Stimulated activated CD8-positive, alpha-beta memory T cell treated with anti-CD3 and anti-CD28 coated beads, Interleukin-15, amount 100 ng/mL, for 48 hours (primary cell): ENCODE data around the gene CHN1.

Experiments used
- DNase-seq, 2 donors: peaks; one replicate each; pipeline ENCODE4 v3.0.0-alpha.2; 2020; ENCODE audit warnings: low read depth in 2 of 2

CHN1 gene

GRCh38 chr2:175004980-175005732 lies at the start of gene CHN1:
Gene CHN1, minus strand, starts transcription at chr2:175005381. Its CDS starts 469 bp downstream, at chr2:175004912.
- peak; percentile 50 to 51 for DNase-seq

GRCh38 chr2:175054340-175054739 lies 49.2 kb upstream of the CHN1 start:
- DNase-seq, result no peak

- DNase-seq, result no peak
Observed at GRCh38 chr2:175049661-175050060, 44.5 kb upstream of the CHN1 start.

GRCh38 chr2:175048275-175048674 lies 43.1 kb upstream of the CHN1 start:
- DNase-seq, result no peak

- DNase-seq, result no peak
Observed at GRCh38 chr2:175039490-175039889, 34.3 kb upstream of the CHN1 start.

- no peak for DNase-seq
Observed at GRCh38 chr2:175039031-175039430, 33.9 kb upstream of the CHN1 start.

GRCh38 chr2:175037941-175038340 lies 32.8 kb upstream of the CHN1 start:
- DNase-seq, result no peak

- DNase-seq, result no peak
Observed at GRCh38 chr2:175036582-175037018, 31.4 kb upstream of the CHN1 start.

GRCh38 chr2:175035806-175036205 lies 30.6 kb upstream of the CHN1 start:
- no peak for DNase-seq

GRCh38 chr2:175034716-175035115 lies 29.5 kb upstream of the CHN1 start:
- no peak for DNase-seq

- DNase-seq, result no peak
Observed at GRCh38 chr2:175030380-175031271, 25.4 kb upstream of the CHN1 start.

GRCh38 chr2:175027755-175028154 lies 22.6 kb upstream of the CHN1 start:
- no peak for DNase-seq

- DNase-seq, result no peak
Observed at GRCh38 chr2:175026385-175026784, 21.2 kb upstream of the CHN1 start.

- DNase-seq, result no peak
Observed at GRCh38 chr2:175025946-175026345, 20.8 kb upstream of the CHN1 start.

GRCh38 chr2:175025233-175025632 lies 20.1 kb upstream of the CHN1 start:
- no peak for DNase-seq

GRCh38 chr2:175022923-175023322 lies 17.7 kb upstream of the CHN1 start:
- no peak for DNase-seq

- DNase-seq, result no peak
Observed at GRCh38 chr2:175019566-175020327, 14.6 kb upstream of the CHN1 start.

GRCh38 chr2:175017618-175018414 lies 12.6 kb upstream of the CHN1 start:
- no peak for DNase-seq

- no peak for DNase-seq
Observed at GRCh38 chr2:175015340-175015739, 10.2 kb upstream of the CHN1 start.

- DNase-seq, result no peak
Observed at GRCh38 chr2:175012516-175012915, 7.3 kb upstream of the CHN1 start.

GRCh38 chr2:175011505-175011904 lies 6.3 kb upstream of the CHN1 start:
- no peak for DNase-seq
